Ishikawa (cell line): ENCODE data around the gene CD207.

ENCODE experiments used
- CEBPB ChIP-seq: IDR thresholded peaks from 2 replicates; pipeline ENCODE4 v1.6.1; 2012
- CREB1 ChIP-seq: IDR thresholded peaks from 2 replicates; pipeline ENCODE4 v1.6.1; 2012; ENCODE audit warnings: low read depth
- EGR1 ChIP-seq: IDR thresholded peaks from 2 replicates; pipeline ENCODE4 v1.6.1; 2012
- EP300 ChIP-seq: IDR thresholded peaks from 2 replicates; pipeline ENCODE4 v1.6.1; 2012; ENCODE audit warnings: borderline replicate concordance
- FOXM1 ChIP-seq: IDR thresholded peaks from 2 replicates; pipeline ENCODE4 v1.6.1; 2012; ENCODE audit warnings: low read depth, borderline replicate concordance
- MAX ChIP-seq: IDR thresholded peaks from 2 replicates; pipeline ENCODE4 v1.6.1; 2012
- NFIC ChIP-seq: IDR thresholded peaks from 2 replicates; pipeline ENCODE4 v1.6.1; 2012
- RAD21 ChIP-seq: IDR thresholded peaks from 2 replicates; pipeline ENCODE4 v1.6.1; 2012; ENCODE audit warnings: low read depth
- REST ChIP-seq: IDR thresholded peaks from 2 replicates; pipeline ENCODE4 v1.6.1; 2012; ENCODE audit warnings: low read depth, mild to moderate bottlenecking
- TAF1 ChIP-seq: IDR thresholded peaks from 2 replicates; pipeline ENCODE4 v1.6.1; 2012; ENCODE audit warnings: low read depth, mild to moderate bottlenecking
- TCF12 ChIP-seq: IDR thresholded peaks from 2 replicates; pipeline ENCODE4 v1.6.1; 2012; ENCODE audit warnings: low read depth
- TEAD4 ChIP-seq: IDR thresholded peaks from 2 replicates; pipeline ENCODE4 v1.6.1; 2012
- USF1 ChIP-seq: IDR thresholded peaks from 2 replicates; pipeline ENCODE4 v1.6.1; 2012
- YY1 ChIP-seq: IDR thresholded peaks from 2 replicates; pipeline ENCODE4 v1.6.1; 2012; ENCODE audit warnings: low read depth
- ZBTB7A ChIP-seq: IDR thresholded peaks from 2 replicates; pipeline ENCODE4 v1.6.1; 2012; ENCODE audit warnings: low read depth

CD207 gene

GRCh38 chr2:70829916-70830315, 5.7 kb downstream of the CD207 start:
- TF ChIP-seq CREB1: no peak
- no peak for TF ChIP-seq CEBPB
- TF ChIP-seq USF1: no peak
- TF ChIP-seq REST: no peak
- TF ChIP-seq MAX: no peak
- TF ChIP-seq EGR1: no peak
- no peak for TF ChIP-seq YY1
- no peak for TF ChIP-seq FOXM1
- no peak for TF ChIP-seq RAD21
- no peak for TF ChIP-seq NFIC
- no peak for TF ChIP-seq TEAD4
- TF ChIP-seq TCF12: no peak
- TF ChIP-seq EP300: no peak
- no peak for TF ChIP-seq ZBTB7A
- TF ChIP-seq TAF1: no peak

GRCh38 chr2:70828914-70829824, 6.4 kb downstream of the CD207 start:
- no peak for TF ChIP-seq TAF1
- TF ChIP-seq ZBTB7A: no peak
- no peak for TF ChIP-seq TEAD4
- TF ChIP-seq USF1: no peak
- TF ChIP-seq EP300: no peak
- TF ChIP-seq YY1: no peak
- TF ChIP-seq CEBPB: no peak
- no peak for TF ChIP-seq RAD21
- no peak for TF ChIP-seq REST
- TF ChIP-seq NFIC: no peak
- TF ChIP-seq EGR1: no peak
- TF ChIP-seq TCF12: no peak

- TF ChIP-seq USF1 (no peak), TAF1 (no peak), EP300 (no peak), FOXM1 (no peak), TEAD4 (no peak), NFIC (no peak), EGR1 (no peak), RAD21 (no peak), REST (no peak), YY1 (no peak), CREB1 (no peak), MAX (no peak), CEBPB (no peak)
Measured at GRCh38 chr2:70828115-70828514, 7.5 kb downstream of the CD207 start.

- TF ChIP-seq EP300 (no peak), REST (no peak), ZBTB7A (no peak)
Measured at GRCh38 chr2:70827388-70827787, 8.2 kb downstream of the CD207 start.
